Measurements from ENCODE around the gene TASP1. TPM values are rescaled to one million over a fixed set of nuclear protein-coding genes. Genes with fewer than 3 reads are reported as not detected.

TASP1 gene
- total RNA-seq, 2 donors from 2014 or later: 5.2 to 7.2 TPM

DNA sequence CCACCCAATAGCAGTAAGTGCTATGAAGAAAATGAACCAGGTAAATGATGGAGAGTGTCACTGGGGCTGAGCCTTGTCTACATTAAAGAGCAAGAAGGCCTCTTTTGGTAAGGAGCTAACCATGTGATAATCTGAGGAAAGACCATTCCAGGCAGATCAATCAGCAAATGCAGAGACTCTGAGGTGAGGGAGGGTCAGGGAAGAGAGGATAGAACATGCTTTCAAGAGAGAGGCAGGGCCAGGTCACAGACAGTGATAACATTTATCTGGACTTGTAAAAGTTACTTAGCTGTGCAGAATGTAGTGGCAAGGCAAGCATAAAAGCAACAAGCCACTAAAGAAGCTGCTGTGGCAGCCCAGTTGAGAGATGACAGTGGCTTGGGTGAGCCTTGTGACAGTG lies 197.3 kb downstream of the TASP1 start:
- H3K9me3 ChIP-seq: peaks cover 0 to 3% of the 10 kb centered on the region in 2 donors
- no peak overlapping the region for H3K27ac ChIP-seq
- H3K4me3 ChIP-seq: no peak overlapping the region
- H3K27me3 ChIP-seq: no peaks in the 10 kb centered on the region
- H3K36me3 ChIP-seq: no peaks in the 10 kb centered on the region
- no peak for TF ChIP-seq CTCF (IDR thresholded peaks at IDR 0.05)
- H3K4me1 ChIP-seq: no peaks in the 10 kb centered on the region
- DNase-seq (ENCODE audit: low spot score): no peak

DNA sequence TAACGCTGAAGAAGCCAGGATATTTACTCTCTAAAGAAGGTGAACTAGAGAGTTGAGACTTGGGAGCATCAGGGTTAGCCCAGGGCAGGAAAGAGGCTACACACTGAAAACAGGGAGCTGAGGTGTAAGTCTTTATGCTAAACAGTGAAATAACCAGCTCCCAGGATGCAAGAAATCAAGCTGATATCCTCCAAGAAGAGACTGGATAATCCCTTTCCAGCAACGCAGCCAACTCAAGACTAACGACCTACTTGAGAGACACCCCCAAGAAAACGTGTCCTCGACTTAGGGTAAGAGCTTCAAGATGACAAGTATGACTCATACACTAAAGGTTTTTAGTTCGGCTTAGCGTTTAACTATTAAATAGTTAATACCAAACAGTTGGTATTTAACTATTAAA lies 202.2 kb downstream of the TASP1 start:
- Histone ChIP-seq H3K27ac (no peak overlapping the region), H3K4me3 (no peak overlapping the region), H3K36me3 (no peaks in the 10 kb centered on the region), H3K4me1 (no peaks in the 10 kb centered on the region), H3K27me3 (no peaks in the 10 kb centered on the region), H3K9me3 (peaks cover 0 to 3% of the 10 kb centered on the region in 2 donors)
- no peak for DNase-seq (ENCODE audit: low spot score)
- no peak for TF ChIP-seq CTCF (IDR thresholded peaks at IDR 0.05)

- TF ChIP-seq CTCF (IDR thresholded peaks at IDR 0.05): no peak
These were observed 206.6 kb downstream of the TASP1 start for GRCh38 chr20:13432126-13432525.

DNA sequence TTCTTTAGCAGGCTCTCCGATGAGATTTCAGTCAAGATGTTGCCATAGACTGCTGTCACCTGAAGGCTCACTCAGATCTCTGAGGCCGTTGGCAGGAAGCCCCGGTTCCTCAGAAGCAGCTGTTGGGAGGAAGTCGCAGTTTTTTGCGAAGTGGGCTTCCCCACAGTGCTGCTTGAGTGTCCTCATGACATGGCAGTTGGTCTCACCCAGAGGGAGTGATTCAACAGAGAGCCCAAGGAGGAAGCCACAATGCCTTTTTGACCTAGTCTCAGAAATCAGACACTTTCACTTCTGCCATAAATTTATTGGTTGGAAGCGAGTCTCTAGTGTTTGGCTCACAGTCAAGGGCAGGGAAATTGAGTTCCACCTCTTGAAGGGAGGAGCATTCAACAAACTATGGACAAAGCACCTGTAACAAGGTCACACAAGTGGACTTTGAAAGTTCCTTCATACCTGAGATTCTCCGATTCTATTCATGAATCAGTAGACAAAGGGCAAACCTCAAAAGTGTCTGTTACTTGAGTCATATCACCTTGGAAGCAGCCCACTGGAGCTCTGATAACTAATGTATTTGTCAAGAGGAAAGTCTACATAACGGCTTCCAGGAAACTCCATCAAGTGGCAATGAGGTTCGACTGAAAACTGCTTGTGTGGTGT lies 208.3 kb downstream of the TASP1 start:
- Histone ChIP-seq H3K27ac (no peak overlapping the region), H3K27me3 (no peaks in the 10 kb centered on the region), H3K36me3 (no peaks in the 10 kb centered on the region), H3K9me3 (no peaks in the 10 kb centered on the region), H3K4me1 (no peaks in the 10 kb centered on the region), H3K4me3 (no peak overlapping the region)
- DNase-seq (ENCODE audit: low spot score): no peak
- TF ChIP-seq CTCF (IDR thresholded peaks at IDR 0.05): no peak

More at GRCh38 chr20:13432126-13432525, 206.6 kb downstream of the TASP1 start:
- Histone ChIP-seq H3K9me3 (no peaks in the 10 kb centered on the region), H3K4me1 (no peaks in the 10 kb centered on the region), H3K36me3 (no peaks in the 10 kb centered on the region), H3K4me3 (no peak overlapping the region), H3K27ac (no peak overlapping the region), H3K27me3 (no peaks in the 10 kb centered on the region)
- no peak for DNase-seq (ENCODE audit: low spot score)

DNA sequence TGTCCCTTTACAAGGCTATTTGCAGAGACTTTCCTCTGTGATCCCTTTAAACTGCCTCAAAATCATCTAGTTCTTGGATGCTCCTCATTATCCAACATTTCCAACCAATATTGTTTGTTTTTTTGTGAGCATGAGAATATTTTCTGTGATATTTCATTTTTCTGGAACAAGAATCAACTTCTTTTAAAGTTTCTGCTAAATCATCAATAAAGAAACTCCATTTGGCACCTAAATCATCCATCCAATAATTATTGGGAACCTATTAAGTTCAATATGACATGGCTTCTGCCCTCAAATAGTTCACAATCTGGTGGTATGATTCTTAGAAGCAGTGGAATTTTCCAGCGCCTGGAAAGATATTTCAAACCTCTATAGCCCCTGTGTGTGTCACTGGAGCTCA lies 210.0 kb downstream of the TASP1 start:
- H3K4me3 ChIP-seq: no peak overlapping the region
- no peaks in the 10 kb centered on the region for H3K4me1 ChIP-seq
- H3K27me3 ChIP-seq: no peaks in the 10 kb centered on the region
- no peak for TF ChIP-seq CTCF (IDR thresholded peaks at IDR 0.05)
- no peak for DNase-seq (ENCODE audit: low spot score)
- no peak overlapping the region for H3K27ac ChIP-seq
- H3K36me3 ChIP-seq: no peaks in the 10 kb centered on the region
- no peaks in the 10 kb centered on the region for H3K9me3 ChIP-seq

DNA sequence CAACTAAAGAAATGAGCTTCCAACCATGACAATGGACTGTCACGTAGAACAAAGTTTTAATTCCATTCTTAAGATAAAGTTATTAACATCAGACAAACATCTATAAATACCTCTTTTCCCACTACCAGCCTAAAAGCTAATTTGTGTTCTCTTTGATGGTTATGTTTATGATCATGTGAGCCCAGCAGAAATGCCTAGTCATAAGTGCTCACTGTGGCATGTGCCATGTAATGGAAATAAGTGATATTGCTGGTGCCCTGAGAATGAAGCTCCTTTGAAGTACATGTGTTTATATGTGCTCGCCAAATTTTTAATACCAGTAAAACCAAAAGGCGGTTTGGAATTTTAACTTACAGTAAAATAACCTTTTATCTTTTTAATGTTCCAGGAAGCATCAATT lies 211.9 kb downstream of the TASP1 start:
- Histone ChIP-seq H3K9me3 (no peaks in the 10 kb centered on the region), H3K27me3 (no peaks in the 10 kb centered on the region), H3K27ac (no peak overlapping the region), H3K36me3 (no peaks in the 10 kb centered on the region), H3K4me1 (no peaks in the 10 kb centered on the region), H3K4me3 (no peak overlapping the region)
- no peak for TF ChIP-seq CTCF (IDR thresholded peaks at IDR 0.05)
- DNase-seq (ENCODE audit: low spot score): no peak
